WERI-Rb-1 (cell line): ENCODE measurements around the gene CDKN1C.

Experiments used
- DNase-seq: peaks from one replicate; pipeline ENCODE4 v3.0.0-alpha.2; 2020
- H3K27ac ChIP-seq: fragments of 250-450 bp; sonication (Bioruptor Pico); 2 replicates; pipeline ENCODE4 v1.5.1; 2020; ENCODE audit warnings: mild to moderate bottlenecking, moderate library complexity
- H3K27me3 ChIP-seq: fragments of 250-450 bp; sonication (Bioruptor Pico); 2 replicates; pipeline ENCODE4 v1.5.1; 2021; ENCODE audit warnings: mild to moderate bottlenecking, low read depth, moderate library complexity; ENCODE audit not compliant: insufficient read depth, severe bottlenecking
- H3K36me3 ChIP-seq: fragments of 250-450 bp; sonication (Bioruptor Pico); 2 replicates; pipeline ENCODE4 v1.5.1; 2020; ENCODE audit warnings: mild to moderate bottlenecking, moderate library complexity
- H3K4me3 ChIP-seq: 2 replicates; pipeline ENCODE4 v1.5.1; 2011; ENCODE audit warnings: low read depth, mild to moderate bottlenecking, control low read depth, low read length
- H3K9me3 ChIP-seq: fragments of 250-450 bp; sonication (Bioruptor Pico); 2 replicates; pipeline ENCODE4 v1.5.1; 2021; ENCODE audit warnings: mild to moderate bottlenecking, moderate library complexity; ENCODE audit not compliant: severe bottlenecking
- TF ChIP-seq, protein P1 (sequence below): IDR thresholded peaks from 2 replicates; pipeline ENCODE4 v1.5.1; 2011; ENCODE audit warnings: low read depth, mild to moderate bottlenecking, control low read depth, inconsistent platforms, low read length

Gene CDKN1C

DNA sequence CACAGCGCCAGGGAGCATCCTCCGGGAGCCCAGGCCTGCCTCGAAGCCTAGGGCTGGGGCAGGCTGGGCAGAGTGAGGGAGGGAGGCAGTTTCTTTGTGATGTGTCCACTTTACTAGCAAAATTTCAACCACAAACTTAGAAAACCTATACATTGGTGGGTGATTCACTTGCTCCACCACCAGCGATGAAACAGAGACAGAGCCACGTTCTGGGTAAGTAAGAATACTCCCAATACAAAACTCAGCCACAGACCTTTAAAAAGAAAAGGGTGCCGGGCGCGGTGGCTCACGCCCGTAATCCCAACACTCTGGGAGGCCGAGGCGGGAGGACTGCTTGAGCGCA, 22.3 kb downstream of the CDKN1C start:
- H3K27me3 ChIP-seq, result no peaks in the 10 kb centered on the region
- TF ChIP-seq, protein P1, sequence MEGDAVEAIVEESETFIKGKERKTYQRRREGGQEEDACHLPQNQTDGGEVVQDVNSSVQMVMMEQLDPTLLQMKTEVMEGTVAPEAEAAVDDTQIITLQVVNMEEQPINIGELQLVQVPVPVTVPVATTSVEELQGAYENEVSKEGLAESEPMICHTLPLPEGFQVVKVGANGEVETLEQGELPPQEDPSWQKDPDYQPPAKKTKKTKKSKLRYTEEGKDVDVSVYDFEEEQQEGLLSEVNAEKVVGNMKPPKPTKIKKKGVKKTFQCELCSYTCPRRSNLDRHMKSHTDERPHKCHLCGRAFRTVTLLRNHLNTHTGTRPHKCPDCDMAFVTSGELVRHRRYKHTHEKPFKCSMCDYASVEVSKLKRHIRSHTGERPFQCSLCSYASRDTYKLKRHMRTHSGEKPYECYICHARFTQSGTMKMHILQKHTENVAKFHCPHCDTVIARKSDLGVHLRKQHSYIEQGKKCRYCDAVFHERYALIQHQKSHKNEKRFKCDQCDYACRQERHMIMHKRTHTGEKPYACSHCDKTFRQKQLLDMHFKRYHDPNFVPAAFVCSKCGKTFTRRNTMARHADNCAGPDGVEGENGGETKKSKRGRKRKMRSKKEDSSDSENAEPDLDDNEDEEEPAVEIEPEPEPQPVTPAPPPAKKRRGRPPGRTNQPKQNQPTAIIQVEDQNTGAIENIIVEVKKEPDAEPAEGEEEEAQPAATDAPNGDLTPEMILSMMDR, result no peak
- H3K4me3 ChIP-seq, result no peak overlapping the region
- H3K27ac ChIP-seq, result no peak overlapping the region
- no peaks in the 10 kb centered on the region for H3K9me3 ChIP-seq
- H3K36me3 ChIP-seq, result no peaks in the 10 kb centered on the region
- DNase-seq, result no peak

- TF ChIP-seq, protein P1, result no peak
- no peak for DNase-seq
- H3K36me3 ChIP-seq, result no peaks in the 10 kb centered on the region
- no peak overlapping the region for H3K4me3 ChIP-seq
- no peaks in the 10 kb centered on the region for H3K27me3 ChIP-seq
- H3K27ac ChIP-seq, result no peak overlapping the region
- no peaks in the 10 kb centered on the region for H3K9me3 ChIP-seq
Measured at GRCh38 chr11:2862395-2863275, 22.9 kb downstream of the CDKN1C start.

DNA sequence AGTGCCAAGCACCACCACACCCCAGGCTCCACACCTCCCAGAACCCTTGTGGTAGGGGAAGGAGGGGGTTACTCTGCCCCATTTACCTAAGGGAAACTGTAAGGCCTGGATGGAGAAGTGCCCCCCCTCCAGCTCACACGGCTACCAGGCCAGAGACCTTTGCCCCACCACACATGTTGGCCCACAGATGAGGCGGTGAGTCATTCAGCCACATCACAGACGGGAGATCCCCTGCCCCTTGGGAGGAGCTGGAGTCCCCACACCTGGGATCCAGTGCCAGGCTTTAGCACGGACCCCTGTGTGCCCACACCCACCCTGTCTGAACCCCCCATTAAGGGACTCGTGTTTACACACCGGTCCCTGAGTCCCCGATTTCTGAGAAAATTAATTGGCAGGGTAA, 24.9 kb downstream of the CDKN1C start:
- H3K27me3 ChIP-seq, result no peaks in the 10 kb centered on the region
- H3K4me3 ChIP-seq, result no peak overlapping the region
- H3K9me3 ChIP-seq, result no peaks in the 10 kb centered on the region
- no peak for DNase-seq
- TF ChIP-seq, protein P1, result no peak
- no peak overlapping the region for H3K27ac ChIP-seq
- H3K36me3 ChIP-seq, result no peaks in the 10 kb centered on the region

DNA sequence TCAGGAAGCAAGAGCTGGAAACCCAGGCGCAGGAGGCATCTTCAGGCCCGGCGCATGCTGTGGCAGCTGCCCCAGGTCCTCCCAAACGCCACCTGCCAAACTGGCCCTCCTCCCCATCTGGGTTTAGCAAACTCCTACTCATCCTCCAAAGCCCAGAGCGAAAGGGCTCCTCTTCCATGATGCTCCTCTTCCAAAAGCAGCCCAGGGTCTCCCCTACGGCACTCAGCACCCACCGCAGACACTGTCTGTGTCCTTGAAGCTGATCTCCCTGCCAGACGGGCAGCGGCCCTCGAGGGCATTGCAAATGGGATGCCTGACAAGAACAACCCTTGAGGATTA, 25.9 kb downstream of the CDKN1C start:
- no peak overlapping the region for H3K27ac ChIP-seq
- TF ChIP-seq, protein P1, result no peak
- H3K36me3 ChIP-seq, result no peaks in the 10 kb centered on the region
- H3K9me3 ChIP-seq, result no peaks in the 10 kb centered on the region
- H3K4me3 ChIP-seq, result no peak overlapping the region
- H3K27me3 ChIP-seq, result no peaks in the 10 kb centered on the region
- DNase-seq, result no peak

DNA sequence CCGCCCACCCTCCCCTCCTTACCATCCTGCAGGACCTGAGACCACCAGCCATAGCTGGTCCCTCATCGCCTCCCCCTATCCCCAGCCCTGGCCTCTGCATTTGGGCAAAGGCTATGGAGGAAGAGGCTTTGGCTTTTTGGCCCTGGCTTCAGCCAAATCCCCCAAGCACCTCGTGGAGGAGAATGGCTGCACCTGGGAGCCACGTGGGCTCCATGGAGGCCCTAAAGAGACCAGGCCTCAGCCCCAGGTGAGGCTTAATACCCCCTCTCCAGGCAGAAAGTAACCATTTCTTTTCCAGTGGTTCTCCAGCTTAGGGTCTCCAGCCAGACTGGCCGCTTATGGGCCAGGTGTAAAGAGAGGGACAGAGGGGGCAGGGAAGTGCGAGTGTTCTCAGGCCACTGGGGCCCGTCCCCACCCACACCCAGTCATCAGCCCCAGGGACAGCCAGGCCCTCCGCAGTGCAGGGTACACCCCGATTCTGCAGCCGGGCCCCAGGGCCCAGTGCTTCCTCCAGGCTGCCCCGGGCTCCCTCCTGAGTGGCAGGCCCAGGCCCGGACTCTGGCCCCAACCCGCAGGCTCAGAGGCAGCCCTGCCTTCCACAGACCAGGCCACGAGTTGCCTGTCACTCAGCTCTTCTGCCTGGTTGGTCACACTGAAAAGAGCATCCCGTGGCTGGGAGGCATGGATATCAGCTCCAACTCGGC, 26.4 kb downstream of the CDKN1C start:
- H3K27me3 ChIP-seq, result no peaks in the 10 kb centered on the region
- no peak for DNase-seq
- H3K4me3 ChIP-seq, result no peak overlapping the region
- H3K27ac ChIP-seq, result no peak overlapping the region
- no peaks in the 10 kb centered on the region for H3K9me3 ChIP-seq
- TF ChIP-seq, protein P1, result no peak
- H3K36me3 ChIP-seq, result no peaks in the 10 kb centered on the region

DNA sequence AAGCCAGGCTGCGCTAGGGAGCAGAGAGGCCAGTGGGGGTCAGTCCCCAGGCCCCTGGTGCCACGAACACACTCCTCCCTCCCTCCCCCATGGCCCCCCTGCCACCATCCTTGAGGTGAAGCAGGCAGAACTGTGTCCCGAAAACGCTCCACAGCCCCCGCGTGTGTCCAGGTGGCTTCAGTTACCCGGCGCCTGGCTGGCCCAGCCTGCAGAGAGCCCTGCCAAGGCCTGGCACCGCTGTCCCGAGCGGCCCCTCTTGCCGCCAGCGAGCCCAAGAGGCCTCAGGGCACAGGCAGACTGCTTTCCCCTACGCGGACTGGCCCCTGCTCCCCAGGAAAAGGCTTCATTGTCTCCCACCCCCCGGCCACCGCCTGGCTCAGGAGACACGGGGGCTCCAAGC, 27.7 kb downstream of the CDKN1C start:
- Histone ChIP-seq H3K27me3 (no peaks in the 10 kb centered on the region), H3K27ac (no peak overlapping the region), H3K36me3 (no peaks in the 10 kb centered on the region), H3K4me3 (no peak overlapping the region), H3K9me3 (no peaks in the 10 kb centered on the region)
- no peak for DNase-seq
- TF ChIP-seq, protein P1, result no peak
